Right ventricle myocardium inferior (tissue), 1 donor: ENCODE data around the gene DYRK4. TPM values are rescaled to one million over a fixed set of nuclear protein-coding genes. Genes with fewer than 3 reads are reported as not detected.
"Not testable (repeated sequence)": the region's sequence is repeated elsewhere in the genome, so short reads cannot be mapped to it uniquely, and the experiment has no call there.

Source experiments
- ATAC-seq: fragments of 200-7000 bp; cut with Tn5 transposase; one replicate; pipeline ENCODE4 v1.9.1; 2020; ENCODE audit warnings: mild to moderate bottlenecking, moderate library complexity
- DNase-seq: peaks from one replicate; pipeline ENCODE4 v3.0.0; 2021; ENCODE audit errors: missing footprints
- intact Hi-C: fragments of 100-400 bp; cut with DNase I; formaldehyde crosslinking; loops from one replicate; pipeline ENCODE4 v1.11.0; 2022
- long read RNA-seq: library from polyadenylated mRNA; unstranded; transcript quantifications from one replicate; pipeline ENCODE4 v2.0.0, GENCODE V29; 2021
- total RNA-seq: library from RNA; stranded (reverse); fragmentation: NEBNext Ultra II Directional; extraction: Animal tissue kit (Norgen Biotek cat#: 25700); gene quantifications from one replicate; pipeline ENCODE4 v1.2.1, GENCODE V29; 2021
- donor health status: DM: no; HTN: yes; CAD: no; lungs with severe emphysema.

DYRK4 gene
- 22.7 TPM for total RNA-seq
- long read RNA-seq, partial matches to known transcripts, result 8 of 10 reads
- long read RNA-seq, other reads (novel, unspliced or antisense), result 2 of 10 reads

- intact Hi-C loops, result no loop called here
- peak; percentile 92 for DNase-seq
- peak; percentile 94 for ATAC-seq
Observed at GRCh38 chr12:4562034-4562657, at the start of gene DYRK4. Gene DYRK4, plus strand, starts transcription at chr12:4562208. Its CDS starts 38 bp downstream, at chr12:4562246.

DNA sequence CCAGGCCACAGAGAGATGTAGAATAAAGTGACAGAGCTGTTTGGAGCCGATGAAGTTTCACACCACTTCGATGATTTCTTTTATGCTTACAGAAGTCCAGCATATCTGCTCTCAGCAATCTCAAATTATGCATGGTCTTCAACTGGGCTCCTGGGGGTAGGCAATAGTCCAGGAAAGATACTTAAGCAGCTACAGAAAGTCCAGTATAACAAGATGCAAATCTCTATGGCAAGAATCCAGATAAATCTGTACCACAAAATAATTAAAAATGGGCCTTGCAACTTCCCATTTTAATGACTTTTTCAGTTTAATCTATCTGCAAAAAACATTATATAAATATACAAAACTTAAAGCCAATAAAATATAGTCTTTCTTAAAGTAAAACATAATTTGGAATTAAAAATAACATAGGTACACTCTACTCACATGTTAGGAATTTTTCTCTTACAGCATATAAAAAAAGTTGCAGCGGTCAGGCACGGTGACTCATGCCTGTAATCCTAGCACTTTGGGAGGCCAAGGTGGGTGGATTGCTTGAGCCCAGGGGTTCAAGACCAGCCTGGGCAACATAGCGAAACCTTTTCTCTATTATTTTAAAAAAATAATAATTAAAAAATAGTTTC, 43.8 kb upstream of the DYRK4 start:
- no peak for ATAC-seq
- no peak for DNase-seq
- intact Hi-C loops, result no loop called here

DNA sequence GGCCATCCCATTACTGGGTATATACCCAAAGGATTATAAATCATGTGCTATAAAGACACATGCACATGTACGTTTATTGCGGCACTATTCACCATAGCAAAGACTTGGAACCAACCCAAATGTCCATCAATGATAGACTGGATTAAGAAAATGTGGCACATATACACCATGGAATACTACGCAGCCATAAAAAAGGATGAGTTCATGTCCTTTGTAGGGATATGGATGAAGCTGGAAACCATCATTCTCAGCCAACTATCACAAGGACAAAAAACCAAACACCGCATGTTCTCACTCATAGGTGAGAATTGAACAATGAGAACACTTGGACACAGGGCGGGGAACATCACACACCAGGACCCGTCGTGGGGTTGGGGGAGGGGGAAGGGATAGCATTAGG, 38.6 kb upstream of the DYRK4 start:
- DNase-seq, ATAC-seq: not testable (repeated sequence)
- intact Hi-C loops, result loop anchor here (10.0 kb wide), 1 partner anchor 199 kb away; the partner anchor contains the start of gene TIGAR

- no peak for DNase-seq
- ATAC-seq, result no peak
- intact Hi-C loops, result loop anchor here (5.0 to 10.0 kb wide), 3 partner anchors 105 to 202 kb away; partner anchors contain the start of gene TIGAR
Observed at GRCh38 chr12:4526923-4527546, 35.0 kb upstream of the DYRK4 start.

GRCh38 chr12:4530160-4530559, 31.8 kb upstream of the DYRK4 start:
- DNase-seq, result no peak
- intact Hi-C loops, result loop anchor here (10.0 kb wide), 1 partner anchor 655 kb away; the partner anchor contains the start of gene PARP11
- ATAC-seq, result no peak

DNA sequence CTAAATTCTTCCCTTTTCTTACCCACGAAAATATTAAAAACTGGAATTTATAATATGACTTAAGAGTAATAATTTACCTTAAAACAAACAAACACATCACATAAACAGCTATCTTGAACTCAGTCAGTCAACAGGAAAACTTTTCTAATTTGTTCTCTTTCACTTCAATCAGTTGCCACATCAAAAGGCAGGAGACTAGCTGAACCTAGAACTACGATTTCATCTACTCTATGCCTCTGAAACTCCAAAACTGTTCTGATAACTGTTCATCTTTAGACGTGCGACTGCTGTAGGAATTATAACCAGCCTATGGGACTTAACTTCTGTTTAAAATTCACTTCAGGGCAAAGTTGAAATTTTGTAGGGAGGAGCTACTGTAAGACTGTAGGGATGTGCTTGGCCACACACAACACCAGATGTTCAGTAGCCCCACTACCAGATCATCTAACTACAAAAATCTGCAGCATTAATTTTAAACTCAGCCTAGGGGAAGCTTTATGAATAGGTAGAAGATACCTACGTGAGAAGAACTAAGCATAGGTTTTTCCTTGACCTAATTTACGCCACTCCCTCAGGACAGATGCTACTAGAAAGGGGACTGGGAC, 30.9 kb upstream of the DYRK4 start:
- ATAC-seq (no peak), DNase-seq (no peak)
- intact Hi-C loops, result loop anchor here (10.0 kb wide), 1 partner anchor 656 kb away; the partner anchor contains the start of gene PARP11

DNA sequence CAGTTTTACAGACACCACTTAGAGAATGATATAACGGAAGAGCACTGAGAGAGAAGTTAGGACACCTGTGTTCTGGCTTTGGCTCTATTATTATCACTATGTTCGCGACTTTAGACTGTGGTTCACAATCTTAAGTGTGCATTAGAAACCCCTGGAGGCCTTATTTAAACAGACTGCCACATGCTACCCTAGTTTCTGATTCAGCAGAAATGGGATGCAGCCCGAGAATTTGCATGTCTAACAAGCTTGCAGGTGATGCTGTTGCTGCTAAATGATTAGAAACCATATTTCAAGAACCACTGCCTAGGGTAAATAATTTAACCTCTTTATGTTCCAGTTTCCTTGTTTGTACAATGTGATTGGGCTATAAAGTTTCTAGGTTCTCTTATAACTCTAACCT, 26.9 kb upstream of the DYRK4 start:
- intact Hi-C loops, result loop anchor here (10.0 kb wide), 1 partner anchor 660 kb away; the partner anchor contains the start of gene PARP11
- no peak for ATAC-seq

DNA sequence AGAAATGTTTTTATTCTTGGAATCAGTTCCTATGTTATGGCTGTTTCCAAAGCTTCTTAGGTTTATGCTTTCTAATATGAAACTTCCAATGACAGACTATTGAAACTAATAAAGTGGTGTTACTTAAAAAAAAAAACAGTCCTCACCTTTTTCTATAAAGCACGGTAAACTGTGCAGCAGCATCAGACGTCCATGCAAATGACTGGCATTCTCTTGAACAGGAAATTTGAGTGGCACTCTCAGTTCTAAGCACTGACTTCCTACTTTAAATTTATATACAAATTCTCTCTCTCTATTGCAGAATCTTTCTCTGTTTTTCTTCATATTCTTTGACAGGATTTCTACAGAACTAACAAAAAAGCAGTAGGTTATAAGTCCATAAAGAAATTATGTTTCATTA, 26.1 kb upstream of the DYRK4 start:
- intact Hi-C loops, result loop anchor here (10.0 kb wide), 1 partner anchor 661 kb away; the partner anchor contains the start of gene PARP11
- ATAC-seq, result no peak
- no peak for DNase-seq

More for the DNA sequence above, 26.9 kb upstream of the DYRK4 start:
- DNase-seq, result no peak

DNA sequence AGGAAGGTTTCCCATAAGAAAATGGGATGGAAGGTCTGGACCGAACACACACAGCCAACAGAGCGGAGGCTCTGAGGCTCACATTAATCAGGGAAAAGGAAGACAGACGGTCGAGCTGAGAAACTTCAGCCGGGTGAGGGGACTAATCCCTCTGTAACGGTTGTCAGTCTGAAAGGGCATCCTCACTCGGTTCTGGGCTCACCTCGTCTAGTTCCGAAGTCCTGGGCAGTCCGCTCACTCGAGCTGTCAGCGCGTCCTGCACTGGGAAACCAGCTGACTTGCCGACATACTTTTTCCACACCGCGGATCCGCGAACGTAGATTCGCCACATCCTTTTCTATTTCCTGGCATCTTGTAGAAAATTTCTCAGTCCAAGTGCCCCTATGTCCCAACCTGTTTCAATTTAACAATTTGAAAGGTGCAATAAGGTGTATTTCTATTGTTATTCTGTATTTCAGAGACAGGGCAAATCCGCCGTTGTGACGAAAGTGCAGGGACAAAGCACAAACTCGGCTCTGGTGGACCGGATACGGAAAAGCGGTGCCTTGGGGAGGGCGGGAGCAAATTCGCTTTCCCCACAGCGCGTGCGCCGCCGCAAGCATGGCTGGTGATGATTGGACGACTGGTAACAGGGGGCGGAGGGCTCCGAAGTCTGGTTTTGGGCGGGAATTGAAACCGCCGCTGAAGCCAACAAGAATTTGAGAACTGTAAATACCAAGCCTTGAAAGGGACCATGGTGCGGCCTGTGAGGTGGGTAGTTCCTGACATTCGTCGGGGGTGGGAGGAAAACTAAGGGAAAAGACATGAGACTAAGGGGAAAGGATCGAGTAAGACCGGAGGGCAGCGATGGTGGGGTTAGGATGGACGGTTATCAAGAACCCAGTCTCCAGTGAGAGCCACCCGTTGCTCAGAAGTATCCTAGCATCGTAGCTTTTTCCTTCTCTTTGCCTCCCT, 23.5 kb upstream of the DYRK4 start, which contains the start of gene RAD51AP1:
Gene RAD51AP1, plus strand, starts transcription at position 684 of the 954 bp plus-strand sequence. Its CDS starts 50 bp downstream, at position 734.
- ATAC-seq (peak; percentile 100), DNase-seq (peak; percentile 97)
- intact Hi-C loops, result loop anchor here (10.0 kb wide), 1 partner anchor 664 kb away; the partner anchor contains the start of gene PARP11

GRCh38 chr12:4539167-4539870, 22.7 kb upstream of the DYRK4 start:
- no peak for DNase-seq
- intact Hi-C loops, result loop anchor here (10.0 kb wide), 1 partner anchor 665 kb away; the partner anchor contains the start of gene PARP11
- no peak for ATAC-seq

DNA sequence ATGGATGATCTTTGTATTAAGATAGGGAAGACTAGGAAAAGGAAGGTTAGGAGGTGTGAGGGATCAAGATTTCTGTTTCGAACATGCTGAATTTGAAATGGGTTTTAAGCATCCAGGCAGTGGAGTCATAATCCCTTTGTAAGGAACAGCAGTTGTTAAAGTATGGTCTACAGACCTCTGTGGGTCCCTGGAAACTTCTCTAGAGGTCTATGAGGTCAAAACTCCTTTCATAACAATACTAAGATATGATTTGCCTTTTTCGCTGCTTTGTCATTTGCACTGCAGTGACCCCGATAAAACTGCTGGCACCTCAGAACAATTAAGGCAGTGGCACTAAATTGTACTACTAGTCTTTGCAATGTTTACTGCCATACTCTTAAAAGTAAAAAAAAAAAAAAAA, 21.8 kb upstream of the DYRK4 start:
- ATAC-seq (no peak), DNase-seq (no peak)
- intact Hi-C loops, result no loop called here

- ATAC-seq, result no peak
- DNase-seq, result no peak
- intact Hi-C loops, result no loop called here
Observed at GRCh38 chr12:4540638-4541037, 21.4 kb upstream of the DYRK4 start.

- intact Hi-C loops, result no loop called here
- ATAC-seq (no peak), DNase-seq (no peak)
Observed at GRCh38 chr12:4545195-4545594, 16.8 kb upstream of the DYRK4 start.

DNA sequence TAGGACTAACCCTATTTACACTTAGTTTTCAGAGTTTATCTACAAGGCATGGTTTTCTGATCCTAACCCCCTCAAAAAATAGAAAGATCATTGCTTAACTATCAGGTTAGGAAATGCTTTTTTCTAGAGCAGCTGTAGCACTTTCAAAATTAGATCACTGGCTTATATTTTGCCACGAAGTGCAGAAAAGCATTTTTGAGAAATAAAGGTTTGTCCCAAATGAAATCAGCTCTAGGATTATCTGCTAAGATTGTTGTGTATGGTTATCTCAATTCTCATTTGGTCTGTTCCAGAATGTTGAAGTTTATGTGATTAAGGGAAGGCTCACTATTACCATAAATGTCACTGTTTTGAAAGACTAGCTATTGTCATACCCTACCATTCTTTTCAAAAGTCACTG, 9.8 kb upstream of the DYRK4 start:
- ATAC-seq (no peak), DNase-seq (no peak)
- intact Hi-C loops, result no loop called here

DNA sequence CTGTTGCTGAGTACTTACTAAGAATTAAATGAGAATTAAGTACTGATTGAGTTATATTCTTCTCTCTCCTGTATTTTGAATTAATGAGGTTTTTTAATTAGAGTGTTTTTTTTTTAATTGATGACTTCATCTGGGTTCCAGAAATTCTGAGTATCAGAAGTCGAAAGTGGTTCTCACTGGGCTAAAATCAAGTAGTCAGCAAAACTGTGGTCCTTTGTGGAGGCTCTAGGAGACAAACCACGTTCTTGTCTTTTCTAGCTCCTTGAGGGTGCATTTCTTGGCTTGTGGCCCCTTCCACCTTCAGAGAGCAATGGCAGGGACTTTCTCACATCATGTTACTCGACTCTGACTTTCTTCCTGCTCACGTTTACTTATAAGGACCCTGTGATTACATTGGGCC, 8.1 kb upstream of the DYRK4 start:
- ATAC-seq (no peak), DNase-seq (no peak)
- intact Hi-C loops, result no loop called here

DNA sequence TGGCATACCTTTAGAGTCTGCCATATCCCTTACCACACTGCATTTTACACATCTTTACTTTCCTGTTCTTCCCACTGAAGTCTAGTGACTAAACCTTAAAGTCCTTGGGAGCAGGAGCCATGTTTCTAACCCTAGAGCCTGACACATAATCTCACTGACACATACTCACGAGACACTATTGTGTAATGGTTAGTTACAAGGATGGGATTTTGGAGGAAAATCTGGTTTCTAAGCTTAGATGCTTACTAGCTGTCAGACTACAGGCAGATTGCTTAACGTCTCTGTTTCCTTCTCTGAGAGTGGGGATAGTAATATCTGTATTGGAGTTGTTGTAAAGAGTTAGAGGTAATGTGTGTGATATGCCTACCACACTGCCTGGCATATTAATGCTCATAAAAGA, 6.2 kb upstream of the DYRK4 start:
- intact Hi-C loops, result no loop called here
- ATAC-seq (no peak), DNase-seq (no peak)
